Measurements from ENCODE around the gene TTC27. TPM values are rescaled to one million over a fixed set of nuclear protein-coding genes. Genes with fewer than 3 reads are reported as not detected.

The TTC27 gene
- total and polyA plus RNA-seq, 4 donors = 3.5 to 13.5 (median 6.3) TPM

- no peaks in the 10 kb centered on the region for H3K27me3 ChIP-seq (ENCODE audit: control insufficient read depth in 4 of 4, insufficient read depth in 4 of 4, low read length in 3 of 4)
- H3K4me1 ChIP-seq (ENCODE audit: control insufficient read depth in 4 of 4, insufficient read depth in 4 of 4, low read length in 3 of 4) = no peaks in the 10 kb centered on the region
- TF ChIP-seq FOXA1 (IDR thresholded peaks at IDR 0.05) (no peak), TAF1 (conservative IDR thresholded peaks at IDR 0.05) (no peak), FOXA2 (IDR thresholded peaks at IDR 0.05) (no peak), HNF4A (conservative IDR thresholded peaks at IDR 0.05) (no peak), RAD21 (IDR thresholded peaks at IDR 0.05) (no peak), NR2F2 (IDR thresholded peaks at IDR 0.05) (no peak), RXRA (IDR thresholded peaks at IDR 0.05) (no peak), ZBTB33 (IDR thresholded peaks at IDR 0.05) (no peak), EGR1 (IDR thresholded peaks at IDR 0.05; ENCODE audit: low read depth in 2 of 2) (no peak)
- 96% methylated on average over 4 of the region's 4 CpGs for WGBS
- peaks cover 0 to 14% (median 3%) of the 10 kb centered on the region in 4 donors for H3K36me3 ChIP-seq (ENCODE audit: control insufficient read depth in 4 of 4, insufficient read depth in 3 of 4, low read depth in 1 of 4, low read length in 3 of 4)
- H3K9ac ChIP-seq (ENCODE audit: low read depth in 1 of 2, low read length in 2 of 2) = no peak overlapping the region
- H3K27ac ChIP-seq (ENCODE audit: low read depth in 1 of 2, low read length in 2 of 2) = no peak overlapping the region
- DNase-seq (ENCODE audit: low spot score) = no peak
- no peak overlapping the region for H3K4me3 ChIP-seq (ENCODE audit: low read depth in 1 of 3, low read length in 3 of 3)
- peaks cover 0 to 4% (median 3%) of the 10 kb centered on the region in 4 donors for H3K9me3 ChIP-seq (ENCODE audit: control insufficient read depth in 4 of 4, low read length in 3 of 4)
These were observed 156.1 kb downstream of the TTC27 start for GRCh38 chr2:32783933-32784332.

- TF ChIP-seq MAX (IDR thresholded peaks at IDR 0.05) = no peak
- no peak for TF ChIP-seq ATF3 (IDR thresholded peaks at IDR 0.05)
- TF ChIP-seq CTCF (IDR thresholded peaks at IDR 0.05; ENCODE audit: low read depth, low read length, missing input control) = no peak
- TF ChIP-seq HNF4A (conservative IDR thresholded peaks at IDR 0.05) = no peak
- TF ChIP-seq EGR1 (IDR thresholded peaks at IDR 0.05; ENCODE audit: low read depth in 2 of 2) = no peak
- no peak for TF ChIP-seq RXRA (IDR thresholded peaks at IDR 0.05)
- TF ChIP-seq NR2F2 (IDR thresholded peaks at IDR 0.05) = no peak
- no peak for TF ChIP-seq TAF1 (conservative IDR thresholded peaks at IDR 0.05)
- no peak for TF ChIP-seq GABPA (IDR thresholded peaks at IDR 0.05 in 1 of 2, conservative IDR thresholded peaks at IDR 0.05 in 1 of 2)
- TF ChIP-seq FOXA1 (IDR thresholded peaks at IDR 0.05) = no peak
- no peak for DNase-seq (ENCODE audit: low spot score)
- H3K27ac ChIP-seq (ENCODE audit: low read depth in 1 of 2, low read length in 2 of 2) = no peak overlapping the region
- H3K4me1 ChIP-seq (ENCODE audit: control insufficient read depth in 4 of 4, insufficient read depth in 4 of 4, low read length in 3 of 4) = no peaks in the 10 kb centered on the region
- no peaks in the 10 kb centered on the region for H3K9me3 ChIP-seq (ENCODE audit: control insufficient read depth in 4 of 4, low read length in 3 of 4)
- no peak overlapping the region for H3K9ac ChIP-seq (ENCODE audit: low read depth in 1 of 2, low read length in 2 of 2)
- peaks cover 0 to 6% (median 3%) of the 10 kb centered on the region in 4 donors for H3K36me3 ChIP-seq (ENCODE audit: control insufficient read depth in 4 of 4, insufficient read depth in 3 of 4, low read depth in 1 of 4, low read length in 3 of 4)
- no peaks in the 10 kb centered on the region for H3K27me3 ChIP-seq (ENCODE audit: control insufficient read depth in 4 of 4, insufficient read depth in 4 of 4, low read length in 3 of 4)
- no peak overlapping the region for H3K4me3 ChIP-seq (ENCODE audit: low read depth in 1 of 3, low read length in 3 of 3)
These were observed 159.4 kb downstream of the TTC27 start for GRCh38 chr2:32787207-32787606.

GRCh38 chr2:32788114-32788513 is 160.3 kb downstream of the TTC27 start:
- DNase-seq (ENCODE audit: low spot score) = no peak
- Histone ChIP-seq H3K27ac (ENCODE audit: low read depth in 1 of 2, low read length in 2 of 2) (no peak overlapping the region), H3K9ac (ENCODE audit: low read depth in 1 of 2, low read length in 2 of 2) (no peak overlapping the region), H3K36me3 (ENCODE audit: control insufficient read depth in 4 of 4, insufficient read depth in 3 of 4, low read depth in 1 of 4, low read length in 3 of 4) (peaks cover 0 to 4% (median 3%) of the 10 kb centered on the region in 4 donors), H3K9me3 (ENCODE audit: control insufficient read depth in 4 of 4, low read length in 3 of 4) (no peaks in the 10 kb centered on the region), H3K4me3 (ENCODE audit: low read depth in 1 of 3, low read length in 3 of 3) (no peak overlapping the region), H3K4me1 (ENCODE audit: control insufficient read depth in 4 of 4, insufficient read depth in 4 of 4, low read length in 3 of 4) (no peaks in the 10 kb centered on the region), H3K27me3 (ENCODE audit: control insufficient read depth in 4 of 4, insufficient read depth in 4 of 4, low read length in 3 of 4) (no peaks in the 10 kb centered on the region)
- 77% methylated on average over 1 of the region's 1 CpG for WGBS
- no peak for TF ChIP-seq RAD21 (IDR thresholded peaks at IDR 0.05)
- no peak for TF ChIP-seq TAF1 (conservative IDR thresholded peaks at IDR 0.05)
- TF ChIP-seq FOXA1 (IDR thresholded peaks at IDR 0.05) = no peak
- TF ChIP-seq EGR1 (IDR thresholded peaks at IDR 0.05; ENCODE audit: low read depth in 2 of 2) = no peak
- no peak for TF ChIP-seq HNF4A (conservative IDR thresholded peaks at IDR 0.05)
- TF ChIP-seq NR2F2 (IDR thresholded peaks at IDR 0.05) = no peak
- no peak for TF ChIP-seq HNF4G (IDR thresholded peaks at IDR 0.05)
- no peak for TF ChIP-seq MAX (IDR thresholded peaks at IDR 0.05)
- TF ChIP-seq ZBTB33 (IDR thresholded peaks at IDR 0.05) = no peak
- TF ChIP-seq ATF3 (IDR thresholded peaks at IDR 0.05) = no peak

Measured in liver (tissue), 9 donors.